SK-N-SH treated with all-trans-retinoic acid at 6 μM for 48 hours (cell line): ENCODE results near the gene TMEM151A.

Experiments used
- ESRRG ChIP-seq: fragments of 250-450 bp; sonication (Bioruptor Pico); IDR thresholded peaks from 2 replicates; pipeline ENCODE4 v1.6.1; 2021; ENCODE audit warnings: mild to moderate bottlenecking
- PATZ1 ChIP-seq: fragments of 250-450 bp; sonication (Bioruptor Pico); IDR thresholded peaks from 2 replicates; pipeline ENCODE4 v1.8.0; 2020; ENCODE audit warnings: mild to moderate bottlenecking, moderate library complexity, borderline replicate concordance
- PPARA ChIP-seq: fragments of 250-450 bp; sonication (Bioruptor Pico); IDR thresholded peaks from 2 replicates; pipeline ENCODE4 v1.5.0; 2020; ENCODE audit warnings: mild to moderate bottlenecking, borderline replicate concordance
- TSHZ2 ChIP-seq: fragments of 250-450 bp; sonication (Bioruptor Pico); IDR thresholded peaks from 2 replicates; pipeline ENCODE4 v1.5.0; 2020; ENCODE audit warnings: mild to moderate bottlenecking, moderate library complexity
- ZNF70 ChIP-seq: fragments of 450-650 bp; formaldehyde crosslinking; IDR thresholded peaks from 2 replicates; pipeline ENCODE4 v1.5.0; 2020; ENCODE audit warnings: mild to moderate bottlenecking, moderate library complexity

DNA sequence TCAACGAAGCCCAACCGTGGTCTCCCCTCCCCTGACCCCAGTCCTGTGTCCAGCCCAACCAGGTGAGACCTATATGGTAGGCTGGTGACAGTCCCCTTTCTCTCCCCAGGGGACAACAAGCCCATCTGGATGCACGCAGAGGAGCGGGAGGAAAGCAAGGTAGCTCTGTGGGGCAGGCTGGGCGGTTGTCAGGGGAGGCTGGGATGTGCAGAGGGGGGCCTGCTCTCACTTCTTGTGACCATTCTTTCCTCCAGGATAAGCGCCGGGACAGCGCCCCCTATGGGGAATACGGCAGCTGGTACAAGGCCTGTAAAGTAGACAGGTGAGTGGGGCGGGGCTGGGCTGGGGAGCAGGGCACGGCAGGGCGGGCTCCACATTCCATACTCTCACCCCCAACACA is 26.8 kb upstream of the TMEM151A start:
- TF ChIP-seq PATZ1 (CRISPR knock-in tag): no peak
- TF ChIP-seq PPARA (CRISPR knock-in tag): no peak
- TF ChIP-seq TSHZ2 (CRISPR knock-in tag): no peak
- TF ChIP-seq ZNF70: no peak
- no peak for TF ChIP-seq ESRRG
